RPMI8226 (cell line): ENCODE data around the gene ACVR1.
"Not testable (repeated sequence)": the region's sequence is repeated elsewhere in the genome, so short reads cannot be mapped to it uniquely, and the experiment has no call there.

Experiments used
- DNase-seq: peaks from one replicate; pipeline ENCODE4 v3.0.0-alpha.2; 2015

Gene ACVR1

DNA sequence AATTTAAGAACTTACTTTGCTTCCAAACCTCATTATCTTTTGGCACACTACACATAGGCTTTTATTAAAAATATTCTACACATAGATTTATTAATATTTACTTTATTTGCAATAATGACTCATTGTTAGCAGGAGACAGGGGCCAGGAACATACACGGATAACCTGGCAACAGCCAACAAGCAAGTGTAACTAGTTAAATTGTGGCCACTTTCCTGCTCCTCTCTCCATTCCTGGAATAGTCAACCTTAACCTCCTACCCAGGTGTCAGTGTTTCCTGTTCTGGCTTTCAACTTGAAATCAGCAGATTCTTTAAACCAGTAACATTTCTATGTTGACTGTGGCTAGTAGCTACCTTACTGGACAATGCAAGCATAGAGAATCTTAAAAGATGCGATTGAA is 26.5 kb downstream of the ACVR1 start:
- DNase-seq, result no peak

DNA sequence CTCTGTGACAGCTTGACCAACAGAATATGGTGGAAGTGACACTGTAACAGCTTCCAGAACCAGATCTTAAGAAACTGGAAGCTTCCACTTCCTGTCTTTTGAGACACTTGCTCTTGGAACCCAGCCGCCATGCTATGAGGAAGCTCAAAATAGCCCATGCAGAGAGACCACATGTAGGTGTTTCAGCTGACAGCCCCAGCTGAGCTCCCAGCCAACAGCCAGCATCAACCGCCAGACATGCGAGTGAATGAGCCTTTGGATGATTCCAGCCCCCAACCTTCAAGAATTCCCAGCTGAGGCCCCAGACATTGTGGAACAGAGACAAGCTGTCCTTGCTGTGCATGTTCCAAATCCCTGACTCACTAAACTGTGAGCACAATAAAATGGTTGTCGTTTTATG is 27.9 kb downstream of the ACVR1 start:
- DNase-seq, result no peak

DNA sequence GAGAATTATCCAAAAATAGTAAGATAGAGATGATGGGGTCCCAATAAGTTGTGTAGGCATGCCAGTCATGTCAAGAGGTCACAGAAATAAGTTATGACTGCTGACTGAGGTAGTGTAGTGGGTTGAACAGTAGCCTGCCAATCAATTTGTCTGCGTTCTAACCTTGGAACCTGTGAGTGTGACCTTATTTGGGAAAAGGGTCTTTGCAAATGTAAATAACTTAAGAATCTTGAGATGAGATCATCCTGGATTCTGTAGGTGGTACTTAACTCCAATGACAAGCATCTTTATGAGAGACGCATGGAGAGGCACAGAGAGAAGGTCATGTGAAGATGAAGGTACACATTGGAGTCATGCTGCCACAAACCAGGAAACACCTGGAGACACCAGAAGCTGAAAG is 31.0 kb downstream of the ACVR1 start:
- DNase-seq, result no peak

DNA sequence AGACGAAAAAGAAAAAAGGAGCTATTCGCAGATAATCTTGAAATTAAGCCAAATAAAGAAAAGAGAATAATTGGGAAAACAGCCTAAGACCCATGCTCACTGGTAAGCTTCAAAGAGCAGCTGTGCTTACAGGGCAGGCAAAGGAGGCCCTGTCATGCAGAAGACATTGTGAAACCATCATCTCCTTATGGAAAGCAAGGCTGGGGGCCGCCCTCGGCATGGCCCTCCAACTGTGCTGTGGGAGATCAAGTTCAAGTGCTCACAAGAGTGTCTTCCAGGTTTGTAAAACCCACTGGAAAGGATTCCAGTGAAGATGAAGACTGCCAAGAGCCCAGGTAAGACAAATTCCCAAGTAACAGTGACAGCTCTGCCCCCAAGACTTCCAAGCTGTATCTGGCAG is 32.2 kb downstream of the ACVR1 start:
- DNase-seq, result no peak

- DNase-seq, result no peak
Observed at GRCh38 chr2:157843081-157843480, 33.0 kb downstream of the ACVR1 start.

DNA sequence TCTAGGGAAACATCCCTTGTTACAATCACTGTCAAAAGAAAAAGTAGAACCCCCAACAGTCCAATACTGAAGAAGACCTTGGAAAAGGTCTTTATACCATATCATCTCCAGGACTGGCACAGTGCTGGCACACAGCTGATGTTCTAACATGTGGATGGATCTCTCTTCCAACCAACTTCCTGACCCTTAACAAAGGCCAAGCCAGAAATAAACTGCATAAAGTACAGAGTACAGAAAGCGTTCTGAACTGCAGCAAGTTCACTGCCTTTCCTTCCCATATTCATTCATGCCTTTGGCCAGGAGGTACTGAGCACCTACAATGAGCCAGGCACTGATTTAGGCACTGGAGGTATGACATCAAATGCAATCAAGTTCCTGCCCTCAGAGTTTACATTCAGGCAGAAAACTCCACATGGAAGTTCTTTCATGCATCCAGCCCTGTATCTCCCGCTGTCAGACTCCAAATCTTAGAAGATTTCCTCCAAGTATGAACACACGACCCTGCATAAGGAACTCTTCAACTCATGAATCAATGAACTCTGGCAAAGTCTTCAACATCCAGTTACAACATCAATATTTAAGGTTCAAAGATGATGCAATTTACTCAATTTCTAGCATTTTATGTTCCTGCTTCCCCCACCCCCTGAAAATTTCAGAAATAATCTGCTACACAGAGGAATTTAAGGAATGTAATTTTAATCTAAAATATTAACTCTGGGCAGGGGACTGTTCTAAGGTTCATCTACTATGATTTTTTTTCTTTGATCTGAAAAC is 33.8 kb downstream of the ACVR1 start:
- DNase-seq, result no peak

DNA sequence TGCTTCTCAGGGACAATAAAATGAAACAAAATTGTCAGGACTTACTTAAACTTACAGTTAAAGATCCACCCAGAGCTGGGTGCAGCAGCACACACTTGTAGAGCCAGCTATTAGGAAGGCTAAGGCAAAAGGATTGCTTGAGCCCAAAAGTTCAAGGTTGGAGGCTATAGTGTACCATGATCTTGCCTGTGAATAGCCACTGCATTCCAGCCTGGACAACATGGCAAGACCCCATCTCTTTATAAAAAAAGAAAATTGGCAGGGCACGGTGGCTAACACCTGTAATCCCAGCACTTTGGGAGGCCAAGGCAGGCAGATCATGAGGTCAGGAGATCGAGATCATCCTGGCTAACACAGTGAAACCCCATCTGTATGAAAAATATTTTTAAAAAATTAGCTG is 34.6 kb downstream of the ACVR1 start:
- DNase-seq, result no peak

DNA sequence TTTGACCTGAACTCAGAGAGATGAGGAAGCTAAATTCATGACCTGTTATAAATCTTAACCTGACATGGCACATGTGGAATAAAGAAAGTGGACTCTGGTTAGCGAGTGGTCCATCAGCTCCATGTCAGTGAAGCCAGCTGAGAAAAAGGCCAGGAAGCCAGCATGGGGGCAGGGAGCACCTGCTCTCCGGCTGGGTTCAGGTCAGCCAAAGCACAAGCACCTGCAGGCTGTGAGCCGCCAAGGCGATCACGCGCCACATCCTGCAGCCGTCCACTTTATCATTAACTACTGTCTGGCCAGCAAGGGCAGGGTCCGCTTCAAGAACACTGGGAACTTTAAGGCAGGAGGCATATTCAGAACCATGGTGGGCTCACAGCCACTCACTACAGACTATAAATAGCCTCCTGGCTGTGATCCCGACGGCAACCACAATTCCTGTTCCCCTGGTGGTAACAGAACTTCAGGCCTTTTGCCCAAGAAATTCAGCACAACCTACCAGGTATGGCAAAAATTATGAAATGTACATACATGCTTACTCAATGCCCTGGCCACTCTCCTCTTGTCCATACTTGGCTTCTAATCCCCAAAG is 35.5 kb downstream of the ACVR1 start:
- no peak for DNase-seq

DNA sequence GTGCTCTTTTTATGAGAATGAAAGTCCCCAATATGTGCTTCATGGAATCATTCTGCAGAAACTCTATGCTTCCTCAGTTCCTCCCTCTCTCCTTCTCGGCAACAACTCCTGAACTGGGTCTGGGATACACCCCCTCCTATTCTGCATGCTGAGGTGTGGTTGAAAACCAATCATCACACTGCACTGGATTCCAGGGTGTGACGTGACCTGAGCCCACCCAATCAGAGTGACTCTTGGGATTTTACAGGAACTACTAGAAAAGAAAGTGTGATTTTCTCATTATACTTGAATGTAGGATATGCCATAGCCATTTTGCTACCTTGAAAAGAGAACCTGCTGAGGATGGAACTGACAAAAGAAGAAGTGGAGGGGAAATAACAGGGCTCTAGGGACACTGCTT is 36.3 kb downstream of the ACVR1 start:
- DNase-seq, result no peak

GRCh38 chr2:157839162-157839801 is 36.8 kb downstream of the ACVR1 start:
- DNase-seq, result no peak

DNA sequence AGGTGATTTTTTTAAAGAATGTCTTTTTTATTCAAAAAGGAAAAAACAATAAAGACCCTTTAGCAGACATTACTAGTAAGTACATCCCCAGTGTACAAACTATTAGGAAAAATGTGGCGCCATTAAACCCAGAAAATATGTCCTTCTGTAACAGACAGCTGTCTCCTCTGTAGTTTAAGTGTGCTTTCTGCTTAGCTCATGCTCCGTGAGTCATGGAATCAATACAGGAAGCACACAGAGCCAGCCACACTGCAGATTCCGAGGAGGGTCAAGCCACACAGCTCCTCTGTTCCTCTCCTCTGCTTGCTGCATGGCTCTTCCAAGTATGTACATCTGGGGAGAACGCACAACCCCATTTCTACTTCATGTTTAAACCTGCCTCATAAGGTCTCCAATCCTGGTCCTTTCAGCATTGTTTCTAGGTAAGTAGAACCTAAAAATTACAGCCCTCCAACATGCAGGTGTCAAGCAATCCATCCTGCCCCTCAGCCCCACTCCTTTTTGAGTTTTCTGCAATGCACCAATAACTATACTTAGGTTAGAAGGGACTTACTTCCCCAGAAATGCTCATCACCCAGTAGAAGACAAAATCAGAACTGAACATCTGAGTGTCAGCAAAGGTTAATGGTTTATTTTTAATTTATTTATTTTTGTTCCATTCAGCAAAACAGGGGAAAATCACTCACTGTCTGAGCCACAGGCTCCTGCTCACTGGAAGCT is 37.5 kb downstream of the ACVR1 start:
- no peak for DNase-seq

- no peak for DNase-seq
Observed at GRCh38 chr2:157837851-157838441, 38.2 kb downstream of the ACVR1 start.

DNA sequence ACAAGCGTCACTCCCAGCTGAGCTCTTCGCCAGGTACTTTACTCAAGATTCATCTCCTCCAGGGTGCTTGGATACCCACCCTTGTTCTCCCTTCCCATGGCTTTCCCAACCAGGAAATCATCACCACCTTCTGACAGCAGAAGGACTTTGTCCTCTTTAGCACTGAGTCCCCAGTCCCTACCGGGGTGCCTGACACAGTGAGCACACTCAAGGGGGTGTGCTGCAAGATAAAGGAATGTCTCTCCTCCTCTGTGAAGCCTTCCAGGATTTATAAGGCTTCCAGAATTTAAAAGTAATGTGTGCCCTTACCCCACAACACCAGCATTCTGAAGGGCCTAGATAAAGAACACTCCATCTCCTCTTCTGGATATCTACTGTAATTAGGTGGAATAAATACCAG is 39.6 kb downstream of the ACVR1 start:
- no peak for DNase-seq

DNA sequence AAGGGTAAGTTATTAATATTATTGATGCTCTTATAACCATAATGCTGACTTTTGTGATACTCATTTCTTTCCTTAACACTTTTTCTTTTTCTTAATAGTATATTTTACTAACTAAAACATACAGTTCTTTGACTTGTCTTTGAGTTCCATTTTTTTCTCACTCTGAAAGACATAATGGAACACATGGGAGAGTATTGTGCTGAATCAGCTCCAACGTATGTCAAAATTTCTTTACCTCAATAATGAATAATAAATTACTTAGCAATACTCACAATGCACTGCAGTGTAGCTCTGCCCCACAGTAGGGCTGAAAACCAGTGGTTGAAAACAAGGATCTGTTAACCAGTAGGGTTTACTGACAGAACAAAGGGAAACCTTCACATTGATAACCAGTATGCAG is 40.7 kb downstream of the ACVR1 start:
- DNase-seq, result no peak

- DNase-seq, result no peak
Observed at GRCh38 chr2:157835006-157835405, 41.1 kb downstream of the ACVR1 start.

- no peak for DNase-seq
Observed at GRCh38 chr2:157833721-157834120, 42.4 kb downstream of the ACVR1 start.

GRCh38 chr2:157831573-157832315 is 44.4 kb downstream of the ACVR1 start:
- no peak for DNase-seq

DNA sequence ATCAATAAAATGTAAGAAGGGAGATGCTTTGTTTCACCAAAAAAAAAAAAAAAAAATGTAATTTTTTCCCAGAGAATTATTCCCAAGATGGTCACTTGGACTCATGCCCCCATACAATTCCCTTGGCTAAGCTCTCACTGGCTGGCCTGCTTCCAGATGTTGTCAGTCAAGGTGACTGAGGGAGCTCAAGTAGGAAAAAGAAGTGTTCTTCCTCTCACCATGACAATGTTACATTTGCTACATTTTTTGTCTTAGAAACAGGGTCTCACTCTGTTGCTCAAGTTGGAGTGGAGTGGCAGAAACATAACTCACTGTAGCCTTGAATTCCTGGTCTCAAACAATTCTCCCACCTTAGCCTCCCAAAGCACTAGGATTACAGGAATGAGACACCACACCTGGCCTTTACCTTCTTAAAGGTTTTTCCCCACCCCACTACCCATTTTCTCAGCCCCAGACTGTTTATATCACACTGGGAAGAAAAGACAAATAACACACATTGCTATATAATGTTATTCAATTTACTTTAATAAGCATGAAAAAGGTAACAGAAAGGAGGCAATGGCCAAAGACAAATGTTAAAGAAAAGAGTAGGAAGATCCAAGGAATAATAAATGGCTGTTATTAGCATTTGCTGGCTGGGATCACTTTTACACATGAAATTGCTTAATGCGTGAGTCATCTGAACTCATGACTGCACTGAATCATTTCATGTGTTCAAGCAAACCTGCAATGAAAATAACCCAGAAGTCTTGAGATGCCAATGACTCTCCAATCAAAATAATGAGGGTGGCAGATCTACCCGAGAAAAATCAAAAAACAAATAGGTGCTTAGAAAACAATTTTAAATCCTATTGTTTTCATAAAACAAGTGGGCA is 45.2 kb downstream of the ACVR1 start:
- no peak for DNase-seq

- no peak for DNase-seq
Observed at GRCh38 chr2:157830266-157830665, 45.9 kb downstream of the ACVR1 start.

DNA sequence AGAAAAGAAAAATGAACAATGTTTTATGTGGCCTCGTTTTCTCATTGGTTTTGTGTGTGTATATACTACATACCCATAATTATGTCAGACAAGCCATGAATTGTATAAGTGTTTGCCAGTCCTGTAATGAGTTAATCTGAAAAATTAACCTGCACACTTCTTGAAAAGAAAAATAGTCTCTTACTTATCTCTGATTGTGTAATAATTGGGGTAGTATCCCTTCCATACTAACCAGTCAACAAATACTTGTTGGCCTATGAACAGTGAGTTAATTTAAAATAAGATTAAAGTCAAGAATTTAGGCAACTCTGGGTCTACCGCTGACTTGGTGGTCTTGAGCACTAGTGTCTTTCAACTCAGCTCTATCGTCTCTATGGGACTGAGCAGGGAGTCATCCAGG is 48.8 kb downstream of the ACVR1 start:
- DNase-seq, result no peak

GRCh38 chr2:157826644-157827043 is 49.5 kb downstream of the ACVR1 start:
- DNase-seq, result not testable (repeated sequence)

GRCh38 chr2:157825885-157826284 is 50.2 kb downstream of the ACVR1 start:
- DNase-seq, result no peak
